Fibroblast of pulmonary artery (primary cell): Measurements from ENCODE around the gene NEURL1.

Experiments used
- DNase-seq: peaks from one replicate; pipeline ENCODE4 v3.0.0-alpha.2; 2010; ENCODE audit warnings: low read depth
- H3K4me3 ChIP-seq: replicated peaks from 2 replicates; pipeline ENCODE4 v1.5.1; 2011; ENCODE audit warnings: low read depth, mild to moderate bottlenecking, control low read depth, low read length, moderate library complexity
- CTCF ChIP-seq: IDR thresholded peaks from 2 replicates; pipeline ENCODE4 v1.5.1; 2011; ENCODE audit warnings: mild to moderate bottlenecking, control low read depth, low read length, inconsistent platforms; ENCODE audit errors: missing control alignments

Gene NEURL1

GRCh38 chr10:103572347-103573204, 79.1 kb downstream of the NEURL1 start:
- DNase-seq = peak; percentile 24
- no peak overlapping the region for H3K4me3 ChIP-seq
- TF ChIP-seq CTCF = no peak

- no peak for DNase-seq
- TF ChIP-seq CTCF = no peak
- no peak overlapping the region for H3K4me3 ChIP-seq
Observed at GRCh38 chr10:103573205-103573487, 79.6 kb downstream of the NEURL1 start.

- no peak for TF ChIP-seq CTCF
- DNase-seq = no peak
- no peak overlapping the region for H3K4me3 ChIP-seq
Observed at GRCh38 chr10:103574097-103575061, 80.9 kb downstream of the NEURL1 start.

- no peak for DNase-seq
- no peak for TF ChIP-seq CTCF
- no peak overlapping the region for H3K4me3 ChIP-seq
Observed at GRCh38 chr10:103575416-103576075, 82.0 kb downstream of the NEURL1 start.

GRCh38 chr10:103576076-103576471, 82.6 kb downstream of the NEURL1 start:
- H3K4me3 ChIP-seq = no peak overlapping the region
- no peak for TF ChIP-seq CTCF
- DNase-seq = no peak

- no peak for TF ChIP-seq CTCF
Observed at GRCh38 chr10:103576862-103577261, 83.4 kb downstream of the NEURL1 start.

More at GRCh38 chr10:103576862-103577261, 83.4 kb downstream of the NEURL1 start:
- no peak overlapping the region for H3K4me3 ChIP-seq
- no peak for DNase-seq
